ENCODE results near the gene SYK. TPM values are rescaled to one million over a fixed set of nuclear protein-coding genes. Genes with fewer than 3 reads are reported as not detected.

The SYK gene
- total and polyA plus RNA-seq, 2 experiments from 2014 or later: not detected

- no peak for DNase-seq (ENCODE audit: low read depth in 1 of 2, low spot score in 1 of 2)
- Histone ChIP-seq H3K36me3 (no peaks in the 10 kb centered on the region), H3K27ac (no peak overlapping the region), H3K27me3 (no peaks in the 10 kb centered on the region), H3K9me3 (ENCODE audit: low read depth) (no peaks in the 10 kb centered on the region), H3K4me3 (no peak overlapping the region), H3K4me1 (ENCODE audit: low read depth) (no peaks in the 10 kb centered on the region)
- TF ChIP-seq CTCF (IDR thresholded peaks at IDR 0.05; ENCODE audit: low read depth, low read length): no peak
Observed at GRCh38 chr9:90907790-90908189, 106.2 kb downstream of the SYK start.

GRCh38 chr9:90909225-90909624 lies 107.6 kb downstream of the SYK start:
- Histone ChIP-seq H3K4me3 (no peak overlapping the region), H3K27me3 (no peaks in the 10 kb centered on the region), H3K27ac (no peak overlapping the region), H3K4me1 (ENCODE audit: low read depth) (no peaks in the 10 kb centered on the region), H3K9me3 (ENCODE audit: low read depth) (no peaks in the 10 kb centered on the region), H3K36me3 (no peaks in the 10 kb centered on the region)
- DNase-seq (ENCODE audit: low read depth in 1 of 2, low spot score in 1 of 2): no peak
- TF ChIP-seq CTCF (IDR thresholded peaks at IDR 0.05; ENCODE audit: low read depth, low read length): no peak

- H3K36me3 ChIP-seq: no peaks in the 10 kb centered on the region
- TF ChIP-seq CTCF (IDR thresholded peaks at IDR 0.05; ENCODE audit: low read depth, low read length): no peak
- H3K27me3 ChIP-seq: no peaks in the 10 kb centered on the region
- H3K27ac ChIP-seq: no peak overlapping the region
- no peak for DNase-seq (ENCODE audit: low read depth in 1 of 2, low spot score in 1 of 2)
- H3K9me3 ChIP-seq (ENCODE audit: low read depth): no peaks in the 10 kb centered on the region
- no peaks in the 10 kb centered on the region for H3K4me1 ChIP-seq (ENCODE audit: low read depth)
- no peak overlapping the region for H3K4me3 ChIP-seq
Observed at GRCh38 chr9:90909747-90910283, 108.2 kb downstream of the SYK start.

- TF ChIP-seq CTCF (IDR thresholded peaks at IDR 0.05; ENCODE audit: low read depth, low read length): no peak
- DNase-seq (ENCODE audit: low read depth in 1 of 2, low spot score in 1 of 2): no peak
- no peak overlapping the region for H3K27ac ChIP-seq
- H3K27me3 ChIP-seq: no peaks in the 10 kb centered on the region
- no peak overlapping the region for H3K4me3 ChIP-seq
- no peaks in the 10 kb centered on the region for H3K9me3 ChIP-seq (ENCODE audit: low read depth)
- no peaks in the 10 kb centered on the region for H3K36me3 ChIP-seq
- peaks cover 3% of the 10 kb centered on the region for H3K4me1 ChIP-seq (ENCODE audit: low read depth)
Observed at GRCh38 chr9:90914196-90914595, 112.6 kb downstream of the SYK start.

GRCh38 chr9:90914868-90915483 lies 113.4 kb downstream of the SYK start:
- Histone ChIP-seq H3K4me1 (ENCODE audit: low read depth) (peaks cover 3% of the 10 kb centered on the region), H3K27ac (no peak overlapping the region), H3K36me3 (no peaks in the 10 kb centered on the region), H3K9me3 (ENCODE audit: low read depth) (no peaks in the 10 kb centered on the region), H3K4me3 (no peak overlapping the region), H3K27me3 (no peaks in the 10 kb centered on the region)
- TF ChIP-seq CTCF (IDR thresholded peaks at IDR 0.05; ENCODE audit: low read depth, low read length): peak; percentile 88
- DNase-seq (ENCODE audit: low read depth in 1 of 2, low spot score in 1 of 2): peak; percentile 82 to 83
